Vagina (tissue), 2 donors: ENCODE measurements around the gene FUT9. TPM values are rescaled to one million over a fixed set of nuclear protein-coding genes. Genes with fewer than 3 reads are reported as not detected.

Source experiments
- DNase-seq, 2 donors: peaks; one replicate each; pipeline ENCODE4 v3.0.0-alpha.2; 2017; ENCODE audit errors: extremely low spot score in 2 of 2
- H3K27ac ChIP-seq: fragments of 200-600 bp; sonication (generic); one replicate; pipeline ENCODE4 v1.5.1; 2019
- H3K27me3 ChIP-seq: fragments of 200-600 bp; sonication (generic); one replicate; pipeline ENCODE4 v1.5.1; 2019
- H3K36me3 ChIP-seq, 2 donors: fragments of 200-600 bp; sonication (generic); one replicate each; pipeline ENCODE4 v1.5.1; 2017 to 2019
- H3K4me1 ChIP-seq: fragments of 200-600 bp; sonication (generic); one replicate; pipeline ENCODE4 v1.5.1; 2019
- H3K4me3 ChIP-seq, 2 donors: fragments of 200-600 bp; sonication (generic); 1 replicate in 1 of 2; 2 replicates in 1 of 2; pipeline ENCODE4 v1.5.1; 2016 to 2019
- H3K9me3 ChIP-seq: fragments of 200-600 bp; sonication (generic); one replicate; pipeline ENCODE4 v1.5.1; 2019
- CTCF ChIP-seq, 3 experiments: fragments of 450-650 bp in 2 of 3; fragments of 200-600 bp in 1 of 3; sonication (generic) in 1 of 3; IDR thresholded peaks; one replicate each; pipeline ENCODE4 v1.5.1; 2017 to 2019; ENCODE audit warnings: antibody characterized with exemption in 3 of 3, mild to moderate bottlenecking in 2 of 3, moderate library complexity in 2 of 3
- POLR2A ChIP-seq, 2 donors: fragments of 450-650 bp; IDR thresholded peaks; one replicate each; pipeline ENCODE4 v1.6.1; 2017; ENCODE audit warnings: antibody characterized with exemption in 2 of 2, mild to moderate bottlenecking in 2 of 2, moderate library complexity in 2 of 2
- POLR2AphosphoS5 ChIP-seq, 2 donors: sonication (generic); formaldehyde crosslinking; IDR thresholded peaks; one replicate each; pipeline ENCODE4 v1.9.0; 2017; ENCODE audit warnings: antibody characterized with exemption in 2 of 2, mild to moderate bottlenecking in 2 of 2, low read depth in 1 of 2; ENCODE audit not compliant: insufficient read depth in 1 of 2
- intact Hi-C: fragments of 100-400 bp; cut with DNase I; formaldehyde crosslinking; loops from one replicate; pipeline ENCODE4 v1.15.1; 2023
- total RNA-seq: library from RNA; depleted of rRNA; stranded (reverse); fragments of >200 nt; gene quantifications from one replicate; pipeline ENCODE4 v1.2.3, GENCODE V29; 2016

The FUT9 gene
- not detected for total RNA-seq

GRCh38 chr6:96015518-96016333, at the start of gene FUT9:
FUT9 (plus strand) TSS chr6:96015974; CDS start chr6:96203156, 187,182 bp downstream.
- Histone ChIP-seq H3K4me3 (no peak within 1 kb of the TSS), H3K9me3 (no peaks in the 10 kb centered on the region), H3K27ac (no peak within 1 kb of the TSS), H3K36me3 (no peaks in the 10 kb centered on the region), H3K4me1 (peaks cover 4% of the 10 kb centered on the region), H3K27me3 (no peaks in the 10 kb centered on the region)
- DNase-seq: no peak
- no peak for TF ChIP-seq POLR2AphosphoS5 (IDR thresholded peaks at IDR 0.05; ENCODE audit: insufficient read depth in 1 of 2, low read depth in 1 of 2)
- no peak for TF ChIP-seq CTCF (IDR thresholded peaks at IDR 0.05)
- no peak for TF ChIP-seq POLR2A (IDR thresholded peaks at IDR 0.05)
- intact Hi-C loops: no loop called here

GRCh38 chr6:95967594-95967993, 48.2 kb upstream of the FUT9 start:
- Histone ChIP-seq H3K9me3 (no peaks in the 10 kb centered on the region), H3K4me1 (no peaks in the 10 kb centered on the region), H3K27ac (no peak overlapping the region), H3K27me3 (no peaks in the 10 kb centered on the region), H3K36me3 (no peaks in the 10 kb centered on the region), H3K4me3 (no peak overlapping the region)
- TF ChIP-seq POLR2A (IDR thresholded peaks at IDR 0.05) (no peak), POLR2AphosphoS5 (IDR thresholded peaks at IDR 0.05; ENCODE audit: insufficient read depth in 1 of 2, low read depth in 1 of 2) (no peak), CTCF (IDR thresholded peaks at IDR 0.05) (no peak)
- intact Hi-C loops: no loop called here
- no peak for DNase-seq

GRCh38 chr6:95973976-95974375, 41.8 kb upstream of the FUT9 start:
- H3K36me3 ChIP-seq: no peaks in the 10 kb centered on the region
- no peak for TF ChIP-seq POLR2A (IDR thresholded peaks at IDR 0.05)
- no peak for TF ChIP-seq CTCF (IDR thresholded peaks at IDR 0.05)
- TF ChIP-seq POLR2AphosphoS5 (IDR thresholded peaks at IDR 0.05; ENCODE audit: insufficient read depth in 1 of 2, low read depth in 1 of 2): no peak
- no peaks in the 10 kb centered on the region for H3K27me3 ChIP-seq
- H3K4me3 ChIP-seq: no peak overlapping the region
- no peaks in the 10 kb centered on the region for H3K9me3 ChIP-seq
- intact Hi-C loops: no loop called here
- no peak for DNase-seq
- no peak overlapping the region for H3K27ac ChIP-seq
- H3K4me1 ChIP-seq: no peaks in the 10 kb centered on the region

GRCh38 chr6:95978230-95978629, 37.5 kb upstream of the FUT9 start:
- H3K9me3 ChIP-seq: no peaks in the 10 kb centered on the region
- no peak overlapping the region for H3K4me3 ChIP-seq
- intact Hi-C loops: no loop called here
- H3K27me3 ChIP-seq: no peaks in the 10 kb centered on the region
- DNase-seq: no peak
- no peak overlapping the region for H3K27ac ChIP-seq
- TF ChIP-seq POLR2AphosphoS5 (IDR thresholded peaks at IDR 0.05; ENCODE audit: insufficient read depth in 1 of 2, low read depth in 1 of 2) (no peak), CTCF (IDR thresholded peaks at IDR 0.05) (no peak), POLR2A (IDR thresholded peaks at IDR 0.05) (no peak)
- H3K36me3 ChIP-seq: no peaks in the 10 kb centered on the region
- no peaks in the 10 kb centered on the region for H3K4me1 ChIP-seq

- intact Hi-C loops: no loop called here
- no peaks in the 10 kb centered on the region for H3K9me3 ChIP-seq
- H3K36me3 ChIP-seq: no peaks in the 10 kb centered on the region
- no peaks in the 10 kb centered on the region for H3K4me1 ChIP-seq
- no peak for DNase-seq
- H3K27ac ChIP-seq: no peak overlapping the region
- no peak overlapping the region for H3K4me3 ChIP-seq
- H3K27me3 ChIP-seq: no peaks in the 10 kb centered on the region
- TF ChIP-seq POLR2AphosphoS5 (IDR thresholded peaks at IDR 0.05; ENCODE audit: insufficient read depth in 1 of 2, low read depth in 1 of 2) (no peak), CTCF (IDR thresholded peaks at IDR 0.05) (no peak), POLR2A (IDR thresholded peaks at IDR 0.05) (no peak)
These were observed 23.9 kb upstream of the FUT9 start for GRCh38 chr6:95991906-95992305.
